Liver (tissue), 9 donors: ENCODE measurements around the gene MAGIX. TPM values are rescaled to one million over a fixed set of nuclear protein-coding genes. Genes with fewer than 3 reads are reported as not detected.

Source experiments
- DNase-seq: peaks from one replicate; pipeline ENCODE4 v3.0.0-alpha.2; 2017; ENCODE audit warnings: low spot score
- H3K27ac ChIP-seq, 2 donors: one replicate each; pipeline ENCODE4 v1.7.0; 2013; ENCODE audit warnings: inconsistent platforms in 2 of 2, low read length in 2 of 2, control low read depth in 1 of 2, low read depth in 1 of 2, mild to moderate bottlenecking in 1 of 2
- H3K27me3 ChIP-seq, 4 donors: one replicate each; pipeline versions ENCODE4 v1.6.1 to v1.7.0; 2013; ENCODE audit warnings: low read length in 3 of 4, inconsistent platforms in 1 of 4, mild to moderate bottlenecking in 1 of 4, moderate library complexity in 1 of 4; ENCODE audit not compliant: control insufficient read depth in 4 of 4, insufficient read depth in 4 of 4
- H3K36me3 ChIP-seq, 4 donors: one replicate each; pipeline versions ENCODE4 v1.6.1 to v1.7.0; 2013; ENCODE audit warnings: low read length in 3 of 4, mild to moderate bottlenecking in 3 of 4, low read depth in 1 of 4, moderate library complexity in 1 of 4; ENCODE audit not compliant: control insufficient read depth in 4 of 4, insufficient read depth in 3 of 4
- H3K4me1 ChIP-seq, 4 donors: one replicate each; pipeline versions ENCODE4 v1.6.1 to v1.7.0; 2013; ENCODE audit warnings: low read length in 3 of 4, mild to moderate bottlenecking in 3 of 4, moderate library complexity in 1 of 4; ENCODE audit not compliant: control insufficient read depth in 4 of 4, insufficient read depth in 4 of 4
- H3K4me3 ChIP-seq, 3 donors: one replicate each; pipeline versions ENCODE4 v1.6.1 to v1.7.0; 2013; ENCODE audit warnings: low read length in 3 of 3, control low read depth in 1 of 3, low read depth in 1 of 3, mild to moderate bottlenecking in 1 of 3
- H3K9ac ChIP-seq, 2 donors: one replicate each; pipeline ENCODE4 v1.7.0; 2013; ENCODE audit warnings: low read length in 2 of 2, mild to moderate bottlenecking in 2 of 2, moderate library complexity in 2 of 2, control low read depth in 1 of 2, low read depth in 1 of 2
- H3K9me3 ChIP-seq, 4 donors: one replicate each; pipeline versions ENCODE4 v1.6.1 to v1.7.0; 2013; ENCODE audit warnings: low read length in 3 of 4; ENCODE audit not compliant: control insufficient read depth in 4 of 4
- ATF3 ChIP-seq: IDR thresholded peaks from 2 replicates; pipeline ENCODE4 v1.6.1; 2016; ENCODE audit warnings: antibody characterized with exemption
- CTCF ChIP-seq: fragments of 150-350 bp; IDR thresholded peaks from 2 replicates; pipeline ENCODE4 v1.5.1; 2017; ENCODE audit warnings: improper control_type of control experiment, low read depth, low read length; ENCODE audit not compliant: missing input control
- EGR1 ChIP-seq, 2 donors: IDR thresholded peaks; 2 replicates each; pipeline ENCODE4 v1.6.1; 2016 to 2018; ENCODE audit warnings: antibody characterized with exemption in 2 of 2, low read depth in 2 of 2
- GABPA ChIP-seq, 2 donors: IDR thresholded peaks in 1 of 2; conservative IDR thresholded peaks in 1 of 2; 2 replicates each; pipeline ENCODE4 v1.6.1; 2016; ENCODE audit warnings: antibody characterized with exemption in 2 of 2, mild to moderate bottlenecking in 1 of 2, moderate library complexity in 1 of 2
- HNF4G ChIP-seq: IDR thresholded peaks from 2 replicates; pipeline ENCODE4 v1.6.1; 2016; ENCODE audit warnings: antibody characterized with exemption
- JUND ChIP-seq, 2 donors: IDR thresholded peaks; 2 replicates each; pipeline ENCODE4 v1.6.1; 2016; ENCODE audit warnings: antibody characterized with exemption in 2 of 2
- MAX ChIP-seq: IDR thresholded peaks from 2 replicates; pipeline ENCODE4 v1.6.1; 2016; ENCODE audit warnings: antibody characterized with exemption
- NR2F2 ChIP-seq: IDR thresholded peaks from 2 replicates; pipeline ENCODE4 v1.6.1; 2016; ENCODE audit warnings: antibody characterized with exemption
- RAD21 ChIP-seq, 2 donors: IDR thresholded peaks; 2 replicates each; pipeline ENCODE4 v1.6.1; 2016; ENCODE audit warnings: antibody characterized with exemption in 2 of 2, mild to moderate bottlenecking in 2 of 2
- REST ChIP-seq: IDR thresholded peaks from 2 replicates; pipeline ENCODE4 v1.6.1; 2016; ENCODE audit warnings: antibody characterized with exemption, mild to moderate bottlenecking
- SP1 ChIP-seq: IDR thresholded peaks from 2 replicates; pipeline ENCODE4 v1.6.1; 2018; ENCODE audit warnings: antibody characterized with exemption, mild to moderate bottlenecking
- TAF1 ChIP-seq: conservative IDR thresholded peaks from 2 replicates; pipeline ENCODE4 v1.6.1; 2016; ENCODE audit warnings: antibody characterized with exemption, mild to moderate bottlenecking
- YY1 ChIP-seq: IDR thresholded peaks from 2 replicates; pipeline ENCODE4 v1.6.1; 2016; ENCODE audit warnings: antibody characterized with exemption, mild to moderate bottlenecking
- WGBS: extraction: QIAGEN DNeasy Blood & Tissue Kit; methylation state at CpG from one replicate; pipeline ENCODE4 v1.1.7; 2013; 5-methylcytosine and 5-hydroxymethylcytosine counted together
- polyA plus RNA-seq, 2 donors: library from polyadenylated mRNA; stranded (reverse) in 1 of 2; unstranded in 1 of 2; fragments of 200-250 nt in 1 of 2; fragments of >200 nt in 1 of 2; fragmentation: Nextera tagmentation in 1 of 2; extraction: Ambion mirVana in 1 of 2; gene quantifications; one replicate each; pipeline versions ENCODE4 v1.2.1 to v1.2.3, GENCODE V29; 2013 to 2015
- total RNA-seq, 2 donors: library from RNA; depleted of rRNA; stranded (reverse); fragments of >200 nt; gene quantifications; one replicate each; pipeline ENCODE4 v1.2.3, GENCODE V29; 2014
- donor health status: healthy.
- donor health status: healthy.
- donor health status: healthy.
- donor health status: healthy.
- donor health status: healthy.

MAGIX gene
- total and polyA plus RNA-seq, 4 donors, result 2.9 to 10.8 (median 7.9) TPM

GRCh38 chrX:49198540-49199314 is 36.2 kb downstream of the MAGIX start:
- H3K4me1 ChIP-seq, result peaks cover 0 to 4% (median 2%) of the 10 kb centered on the region in 4 donors

GRCh38 chrX:49199315-49199595 is 36.7 kb downstream of the MAGIX start:
- H3K27ac ChIP-seq, result no peak overlapping the region
- H3K27me3 ChIP-seq, result no peaks in the 10 kb centered on the region
- H3K36me3 ChIP-seq, result no peaks in the 10 kb centered on the region
- no peaks in the 10 kb centered on the region for H3K9me3 ChIP-seq
- H3K9ac ChIP-seq, result no peak overlapping the region
- DNase-seq, result no peak
- H3K4me3 ChIP-seq, result no peak overlapping the region
- H3K4me1 ChIP-seq, result peaks cover 0 to 4% (median 2%) of the 10 kb centered on the region in 4 donors
- 7% methylated on average over 11 of the region's 11 CpGs for WGBS
- no peak for TF ChIP-seq NR2F2
- no peak for TF ChIP-seq MAX
- TF ChIP-seq RAD21 (IDR thresholded peaks at IDR 0.05), result no peak
- no peak for TF ChIP-seq TAF1
- TF ChIP-seq CTCF, result no peak
- no peak for TF ChIP-seq GABPA (IDR thresholded peaks at IDR 0.05 in 1 of 2, conservative IDR thresholded peaks at IDR 0.05 in 1 of 2)
- TF ChIP-seq YY1, result no peak
- TF ChIP-seq JUND (IDR thresholded peaks at IDR 0.05), result no peak

More at GRCh38 chrX:49198540-49199314, 36.2 kb downstream of the MAGIX start:
- Histone ChIP-seq H3K9ac (no peak overlapping the region), H3K27me3 (no peaks in the 10 kb centered on the region), H3K27ac (no peak overlapping the region), H3K4me3 (no peak overlapping the region), H3K9me3 (no peaks in the 10 kb centered on the region), H3K36me3 (no peaks in the 10 kb centered on the region)
- TF ChIP-seq MAX (no peak), TAF1 (no peak), HNF4G (no peak), GABPA (IDR thresholded peaks at IDR 0.05 in 1 of 2, conservative IDR thresholded peaks at IDR 0.05 in 1 of 2) (no peak), REST (no peak), ATF3 (no peak), SP1 (no peak), EGR1 (IDR thresholded peaks at IDR 0.05; ENCODE audit: low read depth in 2 of 2) (no peak)
- WGBS, result 18% methylated on average over 12 of the region's 12 CpGs
- DNase-seq, result no peak
